Neutrophil (primary cell): ENCODE data around the gene PHOX2B.

Source experiments
- H3K27ac ChIP-seq: fragments of 200-600 bp; sonication (generic); 2 replicates; pipeline ENCODE4 v1.5.1; 2016; ENCODE audit warnings: mild to moderate bottlenecking, moderate library complexity
- H3K27me3 ChIP-seq: fragments of 200-600 bp; sonication (generic); 2 replicates; pipeline ENCODE4 v1.6.0; 2016; ENCODE audit warnings: mild to moderate bottlenecking
- H3K36me3 ChIP-seq: fragments of 200-600 bp; sonication (generic); 2 replicates; pipeline ENCODE4 v1.5.1; 2017
- H3K4me1 ChIP-seq, 2 experiments: fragments of 200-600 bp in 1 of 2; sonication (generic) in 1 of 2; 1 replicate in 1 of 2; 2 replicates in 1 of 2; pipeline versions ENCODE4 v1.5.1 to v1.6.1; 2013 to 2016; ENCODE audit warnings: low read depth in 1 of 2, low read length in 1 of 2, mild to moderate bottlenecking in 1 of 2, moderate library complexity in 1 of 2; ENCODE audit not compliant: control insufficient read depth in 1 of 2, insufficient read depth in 1 of 2
- H3K4me3 ChIP-seq, 2 experiments: fragments of 200-600 bp in 1 of 2; sonication (generic) in 1 of 2; 1 replicate in 1 of 2; 2 replicates in 1 of 2; pipeline ENCODE4 v1.5.1; 2013 to 2016; ENCODE audit warnings: low read depth in 1 of 2, low read length in 1 of 2, mild to moderate bottlenecking in 1 of 2, moderate library complexity in 1 of 2
- H3K9me3 ChIP-seq: fragments of 200-600 bp; sonication (generic); 2 replicates; pipeline ENCODE4 v1.5.1; 2016
- CTCF ChIP-seq: fragments of 200-600 bp; sonication (generic); IDR thresholded peaks from 2 replicates; pipeline ENCODE4 v1.5.1; 2016; ENCODE audit warnings: antibody characterized with exemption

The PHOX2B gene

GRCh38 chr4:41725254-41725653 is 23.3 kb downstream of the PHOX2B start:
- TF ChIP-seq CTCF, result no peak
- Histone ChIP-seq H3K4me1 (no peaks in the 10 kb centered on the region), H3K4me3 (no peak overlapping the region), H3K9me3 (no peaks in the 10 kb centered on the region), H3K36me3 (no peaks in the 10 kb centered on the region), H3K27ac (no peak overlapping the region), H3K27me3 (peaks cover 42% of the 10 kb centered on the region)

GRCh38 chr4:41723286-41723685 is 25.2 kb downstream of the PHOX2B start:
- no peak for TF ChIP-seq CTCF
- H3K27me3 ChIP-seq, result peaks cover 27% of the 10 kb centered on the region
- no peaks in the 10 kb centered on the region for H3K36me3 ChIP-seq
- no peak overlapping the region for H3K27ac ChIP-seq
- H3K4me3 ChIP-seq, result no peak overlapping the region
- no peaks in the 10 kb centered on the region for H3K4me1 ChIP-seq
- no peaks in the 10 kb centered on the region for H3K9me3 ChIP-seq

GRCh38 chr4:41722181-41722580 is 26.3 kb downstream of the PHOX2B start:
- no peak for TF ChIP-seq CTCF
- Histone ChIP-seq H3K36me3 (no peaks in the 10 kb centered on the region), H3K27ac (no peak overlapping the region), H3K9me3 (no peaks in the 10 kb centered on the region), H3K27me3 (peaks cover 20% of the 10 kb centered on the region), H3K4me3 (no peak overlapping the region), H3K4me1 (no peaks in the 10 kb centered on the region)

- Histone ChIP-seq H3K27ac (no peak overlapping the region), H3K9me3 (no peaks in the 10 kb centered on the region), H3K4me3 (no peak overlapping the region), H3K4me1 (no peaks in the 10 kb centered on the region), H3K27me3 (peaks cover 34% of the 10 kb centered on the region), H3K36me3 (no peaks in the 10 kb centered on the region)
- TF ChIP-seq CTCF, result no peak
Observed at GRCh38 chr4:41719417-41719816, 29.1 kb downstream of the PHOX2B start.

GRCh38 chr4:41718907-41719306 is 29.6 kb downstream of the PHOX2B start:
- H3K27me3 ChIP-seq, result peaks cover 34% of the 10 kb centered on the region
- H3K9me3 ChIP-seq, result no peaks in the 10 kb centered on the region
- no peak overlapping the region for H3K4me3 ChIP-seq
- H3K4me1 ChIP-seq, result no peaks in the 10 kb centered on the region
- no peak for TF ChIP-seq CTCF
- H3K36me3 ChIP-seq, result no peaks in the 10 kb centered on the region
- H3K27ac ChIP-seq, result no peak overlapping the region

- H3K36me3 ChIP-seq, result no peaks in the 10 kb centered on the region
- H3K4me3 ChIP-seq, result no peak overlapping the region
- peaks cover 20% of the 10 kb centered on the region for H3K27me3 ChIP-seq
- H3K4me1 ChIP-seq, result no peaks in the 10 kb centered on the region
- H3K9me3 ChIP-seq, result no peaks in the 10 kb centered on the region
- no peak overlapping the region for H3K27ac ChIP-seq
- TF ChIP-seq CTCF, result no peak
Observed at GRCh38 chr4:41715155-41715554, 33.4 kb downstream of the PHOX2B start.
